Upper lobe of left lung (tissue), 6 donors: Measurements from ENCODE around the gene PAK6. TPM values are rescaled to one million over a fixed set of nuclear protein-coding genes. Genes with fewer than 3 reads are reported as not detected.
A peak's percentile ranks its signal among the peaks of the same experiment; 100 is the strongest.

Source experiments
- ATAC-seq, 2 donors: fragments of 200-7000 bp; cut with Tn5 transposase; one replicate each; pipeline ENCODE4 v1.9.1; 2022; ENCODE audit warnings: mild to moderate bottlenecking in 2 of 2, moderate library complexity in 2 of 2; ENCODE audit not compliant: low FRiP score in 2 of 2
- DNase-seq, 2 donors: peaks; one replicate each; pipeline ENCODE4 v3.0.0-alpha.2; 2019 to 2020
- H3K27ac ChIP-seq, 4 donors: fragments of 200-600 bp; sonication (generic); one replicate each; pipeline ENCODE4 v1.5.1; 2016 to 2019
- H3K27me3 ChIP-seq, 4 donors: fragments of 200-600 bp; sonication (generic); one replicate each; pipeline ENCODE4 v1.5.1; 2017 to 2019
- H3K36me3 ChIP-seq, 4 donors: fragments of 200-600 bp; sonication (generic); one replicate each; pipeline ENCODE4 v1.5.1; 2016 to 2019
- H3K4me1 ChIP-seq, 4 donors: fragments of 200-600 bp; sonication (generic); one replicate each; pipeline ENCODE4 v1.5.1; 2018 to 2019
- H3K4me3 ChIP-seq, 4 donors: fragments of 200-600 bp; sonication (generic); one replicate each; pipeline ENCODE4 v1.5.1; 2017 to 2019; ENCODE audit warnings: mild to moderate bottlenecking in 2 of 4, moderate library complexity in 1 of 4
- H3K9me3 ChIP-seq, 4 donors: fragments of 200-600 bp; sonication (generic); one replicate each; pipeline ENCODE4 v1.5.1; 2018 to 2019
- CTCF ChIP-seq, 6 experiments: fragments of 450-650 bp in 4 of 6; fragments of 200-600 bp in 2 of 6; sonication (generic) in 2 of 6; IDR thresholded peaks; one replicate each; pipeline ENCODE4 v1.5.1; 2016 to 2019; ENCODE audit warnings: antibody characterized with exemption in 6 of 6
- EP300 ChIP-seq, 4 donors: sonication (generic); formaldehyde crosslinking; IDR thresholded peaks; one replicate each; pipeline ENCODE4 v1.5.1; 2017; ENCODE audit warnings: antibody characterized with exemption in 4 of 4, control low read depth in 2 of 4
- POLR2A ChIP-seq, 4 donors: fragments of 450-650 bp; IDR thresholded peaks; one replicate each; pipeline ENCODE4 v1.5.1; 2016 to 2017; ENCODE audit warnings: antibody characterized with exemption in 4 of 4, mild to moderate bottlenecking in 2 of 4
- POLR2AphosphoS5 ChIP-seq, 2 donors: sonication (generic); formaldehyde crosslinking; IDR thresholded peaks; one replicate each; pipeline ENCODE4 v1.5.1; 2017; ENCODE audit warnings: antibody characterized with exemption in 2 of 2
- WGBS, 2 donors: methylation state at CpG; one replicate each; pipeline ENCODE4 v1.1.5; 2017 to 2018; 5-methylcytosine and 5-hydroxymethylcytosine counted together
- total RNA-seq, 6 donors: library from RNA; depleted of rRNA in 4 of 6; stranded (reverse); fragments of >200 nt in 4 of 6; gene quantifications; one replicate each; pipeline versions ENCODE4 v1.1.0 to v1.2.1, GENCODE V29; 2016 to 2021
- donor health status: DM: no; HTN: no; CAD: no; lungs with moderate emphysema.
- donor health status: DM: no; HTN: yes; CAD: no; lungs with severe emphysema.

The PAK6 gene
- total RNA-seq, 6 donors from 2014 or later, result 4.5 to 23.4 (median 15.0) TPM

GRCh38 chr15:40302288-40302886 lies 63.5 kb downstream of the PAK6 start:
- no peak for TF ChIP-seq POLR2AphosphoS5 (IDR thresholded peaks at IDR 0.05)
- no peak for TF ChIP-seq POLR2A (IDR thresholded peaks at IDR 0.05)
- no peak for TF ChIP-seq EP300 (IDR thresholded peaks at IDR 0.05)
- TF ChIP-seq CTCF (IDR thresholded peaks at IDR 0.05), result no peak
- Histone ChIP-seq H3K9me3 (no peaks in the 10 kb centered on the region), H3K27ac (no peak overlapping the region), H3K27me3 (no peaks in the 10 kb centered on the region), H3K36me3 (peaks cover 0 to 10% (median 1%) of the 10 kb centered on the region in 4 donors), H3K4me3 (no peak overlapping the region), H3K4me1 (peaks cover 0 to under 1% (median 0%) of the 10 kb centered on the region in 4 donors)
- ATAC-seq (no peak), DNase-seq (peak in 1 of 2 donors; percentile 43)
- WGBS, 2 donors, result 91 to 94% methylated on average over 4 to 19 of the region's 19 CpGs

DNA sequence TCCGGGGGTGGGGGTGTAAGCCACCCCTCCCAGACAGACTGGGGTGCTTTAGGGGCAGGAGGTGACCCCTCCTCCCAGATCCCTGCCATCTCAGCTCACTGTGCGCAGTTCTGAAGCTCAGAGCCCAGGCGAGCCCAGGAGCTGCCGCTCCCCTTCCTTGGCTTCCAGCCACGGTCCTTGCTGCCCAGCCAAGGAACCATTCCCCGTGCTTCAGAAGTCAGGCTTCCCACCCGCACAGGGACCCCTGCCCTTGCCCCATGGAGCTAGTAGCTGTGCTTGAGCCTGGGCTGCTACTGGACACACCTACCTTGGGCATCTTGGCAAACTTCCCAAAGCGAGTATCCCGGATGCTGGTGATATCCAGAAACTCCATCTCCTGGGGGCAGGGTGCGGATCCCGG lies 64.1 kb downstream of the PAK6 start:
- WGBS, 2 donors, result 76 to 82% methylated on average over 5 to 9 of the region's 11 CpGs
- Histone ChIP-seq H3K9me3 (no peaks in the 10 kb centered on the region), H3K36me3 (peaks cover 0 to 10% (median 1%) of the 10 kb centered on the region in 4 donors), H3K4me3 (no peak overlapping the region), H3K4me1 (peaks cover 0 to 6% (median 6%) of the 10 kb centered on the region in 4 donors), H3K27me3 (no peaks in the 10 kb centered on the region), H3K27ac (no peak overlapping the region)
- TF ChIP-seq CTCF (IDR thresholded peaks at IDR 0.05) (no peak), EP300 (IDR thresholded peaks at IDR 0.05) (no peak), POLR2A (IDR thresholded peaks at IDR 0.05) (no peak), POLR2AphosphoS5 (IDR thresholded peaks at IDR 0.05) (no peak)
- ATAC-seq, result no peak
- no peak for DNase-seq

- no peak overlapping the region for H3K4me3 ChIP-seq
- no peak for ATAC-seq
- H3K4me1 ChIP-seq, result peaks cover 0 to 12% (median 9%) of the 10 kb centered on the region in 4 donors
- WGBS, 2 donors, result 88 to 93% methylated on average over 2 of the region's 2 CpGs
- peaks cover 0 to 6% (median 1%) of the 10 kb centered on the region in 4 donors for H3K36me3 ChIP-seq
- DNase-seq, result no peak
- H3K9me3 ChIP-seq, result no peaks in the 10 kb centered on the region
- H3K27ac ChIP-seq, result no peak overlapping the region
- no peaks in the 10 kb centered on the region for H3K27me3 ChIP-seq
- TF ChIP-seq POLR2AphosphoS5 (IDR thresholded peaks at IDR 0.05), result no peak
These were observed 64.7 kb downstream of the PAK6 start for GRCh38 chr15:40303576-40303975.

GRCh38 chr15:40305281-40305680 lies 66.4 kb downstream of the PAK6 start:
- WGBS, 2 donors, result 95 to 98% methylated on average over 4 of the region's 4 CpGs
- ATAC-seq, result no peak
- no peaks in the 10 kb centered on the region for H3K27me3 ChIP-seq
- no peak overlapping the region for H3K27ac ChIP-seq
- peaks cover 12 to 24% (median 19%) of the 10 kb centered on the region in 4 donors for H3K4me1 ChIP-seq
- no peaks in the 10 kb centered on the region for H3K9me3 ChIP-seq
- H3K36me3 ChIP-seq, result peaks cover 0 to 3% (median 1%) of the 10 kb centered on the region in 4 donors
- no peak overlapping the region for H3K4me3 ChIP-seq
- no peak for DNase-seq
- TF ChIP-seq CTCF (IDR thresholded peaks at IDR 0.05) (no peak), POLR2AphosphoS5 (IDR thresholded peaks at IDR 0.05) (no peak), POLR2A (IDR thresholded peaks at IDR 0.05) (no peak), EP300 (IDR thresholded peaks at IDR 0.05) (no peak)

DNA sequence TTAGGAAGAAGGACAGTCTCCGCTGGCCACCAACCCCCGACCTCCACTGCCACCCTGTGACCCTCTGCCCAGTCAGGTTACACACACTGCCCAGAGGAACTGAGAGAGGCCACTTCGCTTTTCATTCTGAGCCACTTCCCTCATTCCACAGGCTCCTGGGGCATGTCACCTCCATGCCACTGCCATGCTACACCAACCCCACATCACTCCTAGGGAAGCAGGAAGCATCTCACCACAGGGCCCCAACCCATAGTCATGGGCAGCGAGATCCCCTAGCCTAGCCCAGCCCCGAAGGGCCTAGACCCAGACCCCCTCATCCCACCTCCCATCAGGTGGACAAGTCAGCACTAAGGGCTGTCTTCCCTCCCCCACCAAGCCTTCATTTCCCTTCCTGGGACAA lies 67.5 kb downstream of the PAK6 start:
- 81 to 83% methylated on average over 3 to 5 of the region's 5 CpGs for WGBS, 2 donors
- peak overlapping the region; percentile 71 to 90 (median 88) for H3K27ac ChIP-seq
- H3K27me3 ChIP-seq, result no peaks in the 10 kb centered on the region
- no peak for TF ChIP-seq EP300 (IDR thresholded peaks at IDR 0.05)
- no peak for TF ChIP-seq CTCF (IDR thresholded peaks at IDR 0.05)
- no peak for TF ChIP-seq POLR2A (IDR thresholded peaks at IDR 0.05)
- no peak for TF ChIP-seq POLR2AphosphoS5 (IDR thresholded peaks at IDR 0.05)
- H3K4me1 ChIP-seq, result peaks cover 12 to 24% (median 19%) of the 10 kb centered on the region in 4 donors
- peak in 1 of 2 donors; percentile 63 for DNase-seq
- H3K4me3 ChIP-seq, result peak overlapping the region in 3 of 4 donors; percentile 32 to 55 (median 44)
- H3K9me3 ChIP-seq, result no peaks in the 10 kb centered on the region
- peak in 1 of 2 donors; percentile 48 for ATAC-seq
- peaks cover 0 to 3% (median 1%) of the 10 kb centered on the region in 4 donors for H3K36me3 ChIP-seq
